RWPE2 (cell line): ENCODE data around the gene ELP6.
"Not testable (repeated sequence)": the region's sequence is repeated elsewhere in the genome, so short reads cannot be mapped to it uniquely, and the experiment has no call there.

ENCODE experiments used
- ATAC-seq: fragments of 200-7000 bp; cut with Tn5 transposase; 3 replicates; pipeline ENCODE4 v1.9.1; 2021; ENCODE audit warnings: low read depth
- DNase-seq: peaks from one replicate; pipeline ENCODE4 v3.0.0-alpha.2; 2020; ENCODE audit warnings: low spot score
- H3K27ac ChIP-seq: fragments of 450-650 bp; 2 replicates; pipeline ENCODE4 v1.5.1; 2017; ENCODE audit warnings: mild to moderate bottlenecking; ENCODE audit not compliant: poor library complexity, severe bottlenecking
- H3K27me3 ChIP-seq: fragments of 250-450 bp; sonication (Bioruptor Pico); 2 replicates; pipeline ENCODE4 v1.5.1; 2021; ENCODE audit warnings: mild to moderate bottlenecking, moderate library complexity; ENCODE audit not compliant: insufficient read depth, poor library complexity, severe bottlenecking
- H3K36me3 ChIP-seq: fragments of 250-450 bp; sonication (Bioruptor Pico); 2 replicates; pipeline ENCODE4 v1.5.1; 2020; ENCODE audit warnings: low read depth, mild to moderate bottlenecking, moderate library complexity
- H3K4me1 ChIP-seq: fragments of 250-450 bp; sonication (Bioruptor Pico); 2 replicates; pipeline ENCODE4 v1.5.1; 2021; ENCODE audit warnings: mild to moderate bottlenecking, moderate library complexity; ENCODE audit not compliant: insufficient read depth, poor library complexity, severe bottlenecking
- H3K4me3 ChIP-seq: fragments of 250-450 bp; sonication (Bioruptor Pico); 2 replicates; pipeline ENCODE4 v1.5.1; 2021; ENCODE audit warnings: mild to moderate bottlenecking, moderate library complexity; ENCODE audit not compliant: severe bottlenecking
- H3K9me3 ChIP-seq: fragments of 250-450 bp; sonication (Bioruptor Pico); 2 replicates; pipeline ENCODE4 v1.5.1; 2021; ENCODE audit warnings: mild to moderate bottlenecking, moderate library complexity; ENCODE audit not compliant: severe bottlenecking
- CTCF ChIP-seq: fragments of 450-650 bp; IDR thresholded peaks from one replicate; pipeline ENCODE4 v1.5.1; 2017; ENCODE audit warnings: mild to moderate bottlenecking, moderate library complexity; ENCODE audit not compliant: poor library complexity, severe bottlenecking

ELP6 gene

GRCh38 chr3:47473391-47473790, 40.1 kb downstream of the ELP6 start:
- Histone ChIP-seq H3K36me3 (no peaks in the 10 kb centered on the region; the same call in 1 of the 2 replicates), H3K27me3 (no peaks in the 10 kb centered on the region), H3K4me1 (peaks cover 3% of the 10 kb centered on the region), H3K9me3 (no peaks in the 10 kb centered on the region), H3K4me3 (no peak overlapping the region), H3K27ac (no peak overlapping the region)
- no peak for TF ChIP-seq CTCF
- DNase-seq (no peak), ATAC-seq (no peak)

GRCh38 chr3:47469616-47470015, 43.9 kb downstream of the ELP6 start:
- ATAC-seq, result no peak

GRCh38 chr3:47468315-47468714, 45.2 kb downstream of the ELP6 start:
- not testable (repeated sequence) for H3K27ac ChIP-seq, H3K36me3 ChIP-seq, DNase-seq, ATAC-seq, H3K4me3 ChIP-seq, H3K27me3 ChIP-seq, H3K9me3 ChIP-seq
- peaks cover 15% of the 10 kb centered on the region for H3K4me1 ChIP-seq

More at GRCh38 chr3:47469616-47470015, 43.9 kb downstream of the ELP6 start:
- H3K4me3 ChIP-seq, result no peak overlapping the region
- TF ChIP-seq CTCF, result no peak
- no peak for DNase-seq
- no peaks in the 10 kb centered on the region for H3K27me3 ChIP-seq
- H3K36me3 ChIP-seq, result peaks cover 7% of the 10 kb centered on the region
- H3K4me1 ChIP-seq, result peaks cover 16% of the 10 kb centered on the region
- no peaks in the 10 kb centered on the region for H3K9me3 ChIP-seq
- no peak overlapping the region for H3K27ac ChIP-seq

GRCh38 chr3:47464588-47464987, 48.9 kb downstream of the ELP6 start:
- peaks cover 7% of the 10 kb centered on the region for H3K36me3 ChIP-seq
- DNase-seq, result no peak
- no peak overlapping the region for H3K4me3 ChIP-seq

GRCh38 chr3:47459534-47460085, 53.9 kb downstream of the ELP6 start:
- not testable (repeated sequence) for ATAC-seq, H3K27me3 ChIP-seq, H3K4me3 ChIP-seq, H3K4me1 ChIP-seq, H3K27ac ChIP-seq, H3K9me3 ChIP-seq, H3K36me3 ChIP-seq, DNase-seq

More at GRCh38 chr3:47464588-47464987, 48.9 kb downstream of the ELP6 start:
- Histone ChIP-seq H3K27me3 (no peaks in the 10 kb centered on the region), H3K27ac (peak overlapping the region; percentile 19), H3K4me1 (peaks cover 15% of the 10 kb centered on the region), H3K9me3 (no peaks in the 10 kb centered on the region)
- peak; percentile 55; the same call in 2 of the 3 replicates for ATAC-seq
- no peak for TF ChIP-seq CTCF

- ATAC-seq (no peak), DNase-seq (no peak)
- no peaks in the 10 kb centered on the region for H3K9me3 ChIP-seq
- TF ChIP-seq CTCF, result no peak
- H3K27ac ChIP-seq, result no peak overlapping the region
- H3K4me3 ChIP-seq, result no peak overlapping the region
- H3K4me1 ChIP-seq, result no peaks in the 10 kb centered on the region
- H3K27me3 ChIP-seq, result no peaks in the 10 kb centered on the region
- H3K36me3 ChIP-seq, result no peaks in the 10 kb centered on the region
These were observed 56.5 kb downstream of the ELP6 start for GRCh38 chr3:47456984-47457383.
